SK-N-SH (cell line): ENCODE data around the gene IRF3. TPM values are rescaled to one million over a fixed set of nuclear protein-coding genes. Genes with fewer than 3 reads are reported as not detected.

Experiments
- CTCF ChIA-PET: fragments of 300-600, 350-600 bp; formaldehyde crosslinking; extraction: SDS; loops from one replicate; lab custom pipeline; 2021; lab: Yijun Ruan, JAX
- POLR2A ChIA-PET: fragments of 350-600 bp; sonication (Branson Sonifier 250); formaldehyde crosslinking; extraction: SDS; loops from one replicate; lab custom pipeline; 2020; ENCODE audit warnings: antibody characterized with exemption, inconsistent platforms; lab: Yijun Ruan, JAX
- DNase-seq: peaks from one replicate; pipeline ENCODE4 v3.0.0; 2012
- H2AFZ ChIP-seq: fragments of 200-600 bp; sonication (generic); 2 replicates; pipeline ENCODE4 v1.8.1; 2016; ENCODE audit warnings: antibody characterized with exemption, mild to moderate bottlenecking, low read depth
- H3F3A ChIP-seq: fragments of 200-600 bp; sonication (generic); replicated peaks from 2 replicates; pipeline ENCODE3; 2016; ENCODE audit warnings: antibody characterized with exemption, mild to moderate bottlenecking; ENCODE audit not compliant: insufficient read depth
- H3K27ac ChIP-seq, 2 experiments: fragments of 200-500 bp in 1 of 2; fragments of 200-600 bp in 1 of 2; sonication (Bioruptor generic) in 1 of 2; sonication (generic), shearing (Covaris generic) in 1 of 2; 2 replicates each; pipeline versions ENCODE4 v1.5.1 to v1.6.1; 2014 to 2016; ENCODE audit warnings: low read depth in 2 of 2, inconsistent platforms in 1 of 2, low read length in 1 of 2, mild to moderate bottlenecking in 1 of 2, mixed read lengths in 1 of 2
- H3K27me3 ChIP-seq: fragments of 200-600 bp; sonication (generic), shearing (Covaris generic); 2 replicates; pipeline ENCODE4 v1.6.1; 2016; ENCODE audit warnings: mixed run types; ENCODE audit not compliant: insufficient read depth
- H3K36me3 ChIP-seq, 2 experiments: fragments of 200-500 bp in 1 of 2; fragments of 200-600 bp in 1 of 2; sonication (Bioruptor generic) in 1 of 2; sonication (generic) in 1 of 2; replicated peaks in 1 of 2; 2 replicates each; pipeline versions ENCODE3 to v1.5.1; 2014 to 2016; ENCODE audit warnings: low read length in 1 of 2, mild to moderate bottlenecking in 1 of 2; ENCODE audit not compliant: insufficient read depth in 2 of 2, control insufficient read depth in 1 of 2
- H3K4me1 ChIP-seq, 2 experiments: fragments of 200-500 bp in 1 of 2; fragments of 200-600 bp in 1 of 2; sonication (Bioruptor generic) in 1 of 2; sonication (generic), shearing (Covaris generic) in 1 of 2; 2 replicates each; pipeline versions ENCODE4 v1.5.1 to v1.6.1; 2014 to 2016; ENCODE audit warnings: low read depth in 1 of 2, low read length in 1 of 2, mixed run types in 1 of 2; ENCODE audit not compliant: insufficient read depth in 2 of 2, control insufficient read depth in 1 of 2
- H3K4me2 ChIP-seq: fragments of 200-600 bp; sonication (generic), shearing (Covaris generic); 2 replicates; pipeline ENCODE4 v1.6.1; 2017; ENCODE audit warnings: mixed run types
- H3K4me3 ChIP-seq, 2 experiments: fragments of 200-500 bp in 1 of 2; fragments of 200-600 bp in 1 of 2; sonication (Bioruptor generic) in 1 of 2; sonication (generic), shearing (Covaris generic) in 1 of 2; 2 replicates each; pipeline versions ENCODE4 v1.5.1 to v1.8.1; 2014 to 2016; ENCODE audit warnings: low read depth in 2 of 2, inconsistent platforms in 1 of 2, low read length in 1 of 2, mild to moderate bottlenecking in 1 of 2, mixed read lengths in 1 of 2, moderate library complexity in 1 of 2
- H3K79me2 ChIP-seq: fragments of 200-600 bp; sonication (generic); 2 replicates; pipeline ENCODE4 v1.8.1; 2017; ENCODE audit warnings: mild to moderate bottlenecking; ENCODE audit not compliant: insufficient read depth
- H3K9ac ChIP-seq: fragments of 200-600 bp; sonication (generic); 2 replicates; pipeline ENCODE4 v1.6.1; 2017; ENCODE audit warnings: mixed run types
- H3K9me2 ChIP-seq: fragments of 200-600 bp; sonication (generic); 2 replicates; pipeline ENCODE4 v1.6.1; 2017; ENCODE audit warnings: mixed run types
- H3K9me3 ChIP-seq: fragments of 200-600 bp; sonication (generic); 2 replicates; pipeline ENCODE4 v1.6.1; 2017; ENCODE audit warnings: mixed run types, mild to moderate bottlenecking, moderate library complexity
- H4K20me1 ChIP-seq: fragments of 200-600 bp; sonication (generic); 2 replicates; pipeline ENCODE4 v1.6.1; 2017; ENCODE audit warnings: mild to moderate bottlenecking, mixed run types; ENCODE audit not compliant: insufficient read depth
- CHD2 ChIP-seq: fragments of 150-350 bp; IDR thresholded peaks from 2 replicates; pipeline ENCODE4 v1.6.1; 2018; ENCODE audit warnings: low read length; ENCODE audit not compliant: partially characterized antibody
- ELF1 ChIP-seq: IDR thresholded peaks from 2 replicates; pipeline ENCODE4 v1.4.0; 2012
- EP300 ChIP-seq, 2 experiments: IDR thresholded peaks; 2 replicates each; pipeline versions ENCODE4 v1.4.0 to v1.6.1; 2012; ENCODE audit warnings: borderline replicate concordance in 1 of 2, low read depth in 1 of 2, low read length in 1 of 2
- FOSL2 ChIP-seq: IDR thresholded peaks from 2 replicates; pipeline ENCODE4 v1.4.0; 2012; ENCODE audit warnings: low read depth, mild to moderate bottlenecking, moderate library complexity, borderline replicate concordance
- FOXM1 ChIP-seq: IDR thresholded peaks from 2 replicates; pipeline ENCODE4 v1.4.0; 2012; ENCODE audit warnings: low read depth, mild to moderate bottlenecking
- GABPA ChIP-seq: IDR thresholded peaks from 2 replicates; pipeline ENCODE4 v1.4.0; 2012; ENCODE audit warnings: low read depth, mild to moderate bottlenecking
- JUND ChIP-seq: IDR thresholded peaks from 2 replicates; pipeline ENCODE4 v1.4.0; 2012
- MAX ChIP-seq: IDR thresholded peaks from 2 replicates; pipeline ENCODE4 v1.4.0; 2012; ENCODE audit warnings: low read depth
- POLR2AphosphoS5 ChIP-seq: IDR thresholded peaks from 2 replicates; pipeline ENCODE4 v1.6.1; 2012; ENCODE audit warnings: low read depth, low read length
- SIN3A ChIP-seq: IDR thresholded peaks from 2 replicates; pipeline ENCODE4 v1.6.1; 2012; ENCODE audit warnings: low read depth, mild to moderate bottlenecking, low read length, moderate library complexity, borderline replicate concordance
- WGBS: methylation state at CpG from one replicate; pipeline ENCODE4 v1.1.6; 2017; ENCODE audit warnings: low lambda C conversion rate; 5-methylcytosine and 5-hydroxymethylcytosine counted together
- polyA plus RNA-seq, 3 experiments: library from polyadenylated mRNA; depleted of rRNA; stranded (reverse); fragments of >200 nt; gene quantifications; 2 replicates each; pipeline ENCODE4 v1.2.3, GENCODE V29; 2012
- TF ChIP-seq, protein P1 (sequence below): IDR thresholded peaks from 2 replicates; pipeline ENCODE4; 2012
- TF ChIP-seq, protein P2 (sequence below): IDR thresholded peaks from 2 replicates; pipeline ENCODE4 v1.6.1; 2012; ENCODE audit warnings: mild to moderate bottlenecking, low read depth, low read length, moderate library complexity
- TF ChIP-seq, protein P3 (sequence below): IDR thresholded peaks from 2 replicates; pipeline ENCODE4 v1.4.0; 2012; ENCODE audit warnings: low read depth, borderline replicate concordance

The IRF3 gene
- polyA plus RNA-seq, 1 of the 3 experiments (the other 2 are of a cell fraction), result 112 TPM

- no peak for DNase-seq
These were observed 44.8 kb upstream of the IRF3 start for GRCh38 chr19:49710372-49710951.

More at GRCh38 chr19:49710372-49710951, 44.8 kb upstream of the IRF3 start:
- H4K20me1 ChIP-seq, result no peaks in the 10 kb centered on the region
- peaks cover 5 to 24% of the 10 kb centered on the region in 2 experiments for H3K36me3 ChIP-seq
- peak; percentile 20; the same call in 1 of the 2 replicates for TF ChIP-seq JUND
- no peak for TF ChIP-seq GABPA
- no peak for TF ChIP-seq SIN3A
- no peak for TF ChIP-seq POLR2AphosphoS5
- no peak for TF ChIP-seq CHD2
- peak; percentile 85 for TF ChIP-seq MAX
- TF ChIP-seq, protein P1, sequence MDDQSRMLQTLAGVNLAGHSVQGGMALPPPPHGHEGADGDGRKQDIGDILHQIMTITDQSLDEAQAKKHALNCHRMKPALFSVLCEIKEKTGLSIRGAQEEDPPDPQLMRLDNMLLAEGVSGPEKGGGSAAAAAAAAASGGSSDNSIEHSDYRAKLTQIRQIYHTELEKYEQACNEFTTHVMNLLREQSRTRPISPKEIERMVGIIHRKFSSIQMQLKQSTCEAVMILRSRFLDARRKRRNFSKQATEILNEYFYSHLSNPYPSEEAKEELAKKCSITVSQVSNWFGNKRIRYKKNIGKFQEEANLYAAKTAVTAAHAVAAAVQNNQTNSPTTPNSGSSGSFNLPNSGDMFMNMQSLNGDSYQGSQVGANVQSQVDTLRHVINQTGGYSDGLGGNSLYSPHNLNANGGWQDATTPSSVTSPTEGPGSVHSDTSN, result no peak
- TF ChIP-seq ELF1, result no peak
- TF ChIP-seq, protein P2, sequence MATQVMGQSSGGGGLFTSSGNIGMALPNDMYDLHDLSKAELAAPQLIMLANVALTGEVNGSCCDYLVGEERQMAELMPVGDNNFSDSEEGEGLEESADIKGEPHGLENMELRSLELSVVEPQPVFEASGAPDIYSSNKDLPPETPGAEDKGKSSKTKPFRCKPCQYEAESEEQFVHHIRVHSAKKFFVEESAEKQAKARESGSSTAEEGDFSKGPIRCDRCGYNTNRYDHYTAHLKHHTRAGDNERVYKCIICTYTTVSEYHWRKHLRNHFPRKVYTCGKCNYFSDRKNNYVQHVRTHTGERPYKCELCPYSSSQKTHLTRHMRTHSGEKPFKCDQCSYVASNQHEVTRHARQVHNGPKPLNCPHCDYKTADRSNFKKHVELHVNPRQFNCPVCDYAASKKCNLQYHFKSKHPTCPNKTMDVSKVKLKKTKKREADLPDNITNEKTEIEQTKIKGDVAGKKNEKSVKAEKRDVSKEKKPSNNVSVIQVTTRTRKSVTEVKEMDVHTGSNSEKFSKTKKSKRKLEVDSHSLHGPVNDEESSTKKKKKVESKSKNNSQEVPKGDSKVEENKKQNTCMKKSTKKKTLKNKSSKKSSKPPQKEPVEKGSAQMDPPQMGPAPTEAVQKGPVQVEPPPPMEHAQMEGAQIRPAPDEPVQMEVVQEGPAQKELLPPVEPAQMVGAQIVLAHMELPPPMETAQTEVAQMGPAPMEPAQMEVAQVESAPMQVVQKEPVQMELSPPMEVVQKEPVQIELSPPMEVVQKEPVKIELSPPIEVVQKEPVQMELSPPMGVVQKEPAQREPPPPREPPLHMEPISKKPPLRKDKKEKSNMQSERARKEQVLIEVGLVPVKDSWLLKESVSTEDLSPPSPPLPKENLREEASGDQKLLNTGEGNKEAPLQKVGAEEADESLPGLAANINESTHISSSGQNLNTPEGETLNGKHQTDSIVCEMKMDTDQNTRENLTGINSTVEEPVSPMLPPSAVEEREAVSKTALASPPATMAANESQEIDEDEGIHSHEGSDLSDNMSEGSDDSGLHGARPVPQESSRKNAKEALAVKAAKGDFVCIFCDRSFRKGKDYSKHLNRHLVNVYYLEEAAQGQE, result no peak
- peak; percentile 64; the same call in 1 of the 2 replicates for TF ChIP-seq FOSL2
- TF ChIP-seq FOXM1, result no peak
- no peak for TF ChIP-seq EP300 (IDR thresholded peaks at IDR 0.05; ENCODE audit: borderline replicate concordance in 1 of 2, low read depth in 1 of 2, low read length in 1 of 2)
- TF ChIP-seq, protein P3, sequence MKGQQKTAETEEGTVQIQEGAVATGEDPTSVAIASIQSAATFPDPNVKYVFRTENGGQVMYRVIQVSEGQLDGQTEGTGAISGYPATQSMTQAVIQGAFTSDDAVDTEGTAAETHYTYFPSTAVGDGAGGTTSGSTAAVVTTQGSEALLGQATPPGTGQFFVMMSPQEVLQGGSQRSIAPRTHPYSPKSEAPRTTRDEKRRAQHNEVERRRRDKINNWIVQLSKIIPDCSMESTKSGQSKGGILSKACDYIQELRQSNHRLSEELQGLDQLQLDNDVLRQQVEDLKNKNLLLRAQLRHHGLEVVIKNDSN, result no peak
- H3K9me3 ChIP-seq, result no peaks in the 10 kb centered on the region
- H3K4me1 ChIP-seq, result peaks cover 0 to 8% of the 10 kb centered on the region in 2 experiments; a peak in 1 of 4 replicates
- POLR2A ChIA-PET, result no interaction called here
- peaks cover 7% of the 10 kb centered on the region for H3F3A ChIP-seq
- H3K27ac ChIP-seq, result peak overlapping the region in 1 of 2 experiments; percentile 31; a peak in 1 of 4 replicates
- CTCF ChIA-PET, result no interaction called here
- 79% methylated on average over 20 of the region's 20 CpGs for WGBS
- H3K79me2 ChIP-seq, result no peaks in the 10 kb centered on the region
- no peaks in the 10 kb centered on the region for H3K9me2 ChIP-seq
- no peak overlapping the region for H3K4me2 ChIP-seq
- H3K9ac ChIP-seq, result no peak overlapping the region
- H2AFZ ChIP-seq, result no peak overlapping the region
- H3K4me3 ChIP-seq, result no peak overlapping the region
- no peaks in the 10 kb centered on the region for H3K27me3 ChIP-seq
